Body of pancreas (tissue), 4 donors: ENCODE data around the gene COL23A1.

Source experiments
- POLR2A ChIP-seq, 3 donors: fragments of 450-650 bp; IDR thresholded peaks; one replicate each; pipeline ENCODE4 v1.6.1; 2016; ENCODE audit warnings: antibody characterized with exemption in 3 of 3, mild to moderate bottlenecking in 2 of 3
- TF ChIP-seq, protein P1 (sequence below), 7 experiments: fragments of 450-650 bp in 4 of 7; fragments of 200-600 bp in 3 of 7; sonication (generic) in 3 of 7; IDR thresholded peaks; one replicate each; pipeline ENCODE4 v1.5.1; 2016 to 2019; ENCODE audit warnings: antibody characterized with exemption in 7 of 7

DNA sequence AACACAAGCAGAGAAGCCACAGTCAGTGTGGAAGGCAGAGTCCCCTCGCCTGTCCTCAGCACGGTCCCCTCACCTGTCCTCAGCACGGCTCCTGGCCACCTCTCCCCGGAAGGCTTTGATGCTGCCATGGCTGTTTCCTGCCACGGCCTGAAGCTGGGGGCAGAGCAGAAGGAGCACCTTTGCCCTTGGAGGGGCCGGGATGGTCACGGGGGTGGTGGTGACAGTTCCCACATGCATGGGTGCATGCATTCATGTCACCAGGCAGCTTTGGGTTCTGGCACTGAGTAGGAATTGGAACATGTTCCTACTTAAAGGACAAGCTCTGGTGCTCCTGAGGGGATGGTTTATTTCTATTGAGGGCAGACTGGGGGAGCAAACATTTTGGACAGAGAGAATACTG is 299.8 kb downstream of the COL23A1 start:
- TF ChIP-seq, protein P1, sequence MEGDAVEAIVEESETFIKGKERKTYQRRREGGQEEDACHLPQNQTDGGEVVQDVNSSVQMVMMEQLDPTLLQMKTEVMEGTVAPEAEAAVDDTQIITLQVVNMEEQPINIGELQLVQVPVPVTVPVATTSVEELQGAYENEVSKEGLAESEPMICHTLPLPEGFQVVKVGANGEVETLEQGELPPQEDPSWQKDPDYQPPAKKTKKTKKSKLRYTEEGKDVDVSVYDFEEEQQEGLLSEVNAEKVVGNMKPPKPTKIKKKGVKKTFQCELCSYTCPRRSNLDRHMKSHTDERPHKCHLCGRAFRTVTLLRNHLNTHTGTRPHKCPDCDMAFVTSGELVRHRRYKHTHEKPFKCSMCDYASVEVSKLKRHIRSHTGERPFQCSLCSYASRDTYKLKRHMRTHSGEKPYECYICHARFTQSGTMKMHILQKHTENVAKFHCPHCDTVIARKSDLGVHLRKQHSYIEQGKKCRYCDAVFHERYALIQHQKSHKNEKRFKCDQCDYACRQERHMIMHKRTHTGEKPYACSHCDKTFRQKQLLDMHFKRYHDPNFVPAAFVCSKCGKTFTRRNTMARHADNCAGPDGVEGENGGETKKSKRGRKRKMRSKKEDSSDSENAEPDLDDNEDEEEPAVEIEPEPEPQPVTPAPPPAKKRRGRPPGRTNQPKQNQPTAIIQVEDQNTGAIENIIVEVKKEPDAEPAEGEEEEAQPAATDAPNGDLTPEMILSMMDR (IDR thresholded peaks at IDR 0.05): no peak
- no peak for TF ChIP-seq POLR2A (IDR thresholded peaks at IDR 0.05)
